GM18508 (cell line): ENCODE data around the gene RCVRN.

ENCODE experiments used
- ATAC-seq: cut with Tn5 transposase; IDR thresholded peaks from one replicate; pipeline ENCODE4 v1.9.1; 2021; ENCODE audit warnings: moderate number of reproducible peaks; ENCODE audit not compliant: insufficient read depth, unreplicated experiment

RCVRN gene

GRCh38 chr17:9905078-9905415 is at the start of gene RCVRN:
TSS of gene RCVRN (minus strand) at chr17:9905271. CDS start at chr17:9905180, 91 bp downstream.
- no peak for ATAC-seq

- ATAC-seq = no peak
Observed at GRCh38 chr17:9953492-9953891, 48.4 kb upstream of the RCVRN start.

GRCh38 chr17:9951803-9952202 is 46.7 kb upstream of the RCVRN start:
- ATAC-seq = no peak

GRCh38 chr17:9948928-9949327 is 43.9 kb upstream of the RCVRN start:
- ATAC-seq = no peak

- no peak for ATAC-seq
Observed at GRCh38 chr17:9944704-9945103, 39.6 kb upstream of the RCVRN start.

- ATAC-seq = no peak
Observed at GRCh38 chr17:9943343-9943742, 38.3 kb upstream of the RCVRN start.

GRCh38 chr17:9942885-9943284 is 37.8 kb upstream of the RCVRN start:
- no peak for ATAC-seq

GRCh38 chr17:9941305-9941704 is 36.2 kb upstream of the RCVRN start:
- ATAC-seq = no peak

- ATAC-seq = no peak
Observed at GRCh38 chr17:9940841-9941240, 35.8 kb upstream of the RCVRN start.

GRCh38 chr17:9938764-9939163 is 33.7 kb upstream of the RCVRN start:
- ATAC-seq = no peak

GRCh38 chr17:9937901-9938300 is 32.8 kb upstream of the RCVRN start:
- no peak for ATAC-seq

GRCh38 chr17:9937241-9937761 is 32.2 kb upstream of the RCVRN start:
- ATAC-seq = no peak

GRCh38 chr17:9936095-9936494 is 31.0 kb upstream of the RCVRN start:
- ATAC-seq = no peak

GRCh38 chr17:9935408-9935807 is 30.3 kb upstream of the RCVRN start:
- ATAC-seq = no peak

- ATAC-seq = no peak
Observed at GRCh38 chr17:9934331-9934730, 29.3 kb upstream of the RCVRN start.

- ATAC-seq = no peak
Observed at GRCh38 chr17:9932491-9932890, 27.4 kb upstream of the RCVRN start.

GRCh38 chr17:9931144-9931741 is 26.2 kb upstream of the RCVRN start:
- ATAC-seq = no peak

GRCh38 chr17:9929871-9930270 is 24.8 kb upstream of the RCVRN start:
- ATAC-seq = no peak

- no peak for ATAC-seq
Observed at GRCh38 chr17:9928601-9929333, 23.7 kb upstream of the RCVRN start.

GRCh38 chr17:9926150-9926804 is 21.2 kb upstream of the RCVRN start:
- ATAC-seq = no peak

- no peak for ATAC-seq
Observed at GRCh38 chr17:9925457-9925856, 20.4 kb upstream of the RCVRN start.
